Keratinocyte (primary cell): ENCODE data around the gene GYS1. TPM values are rescaled to one million over a fixed set of nuclear protein-coding genes. Genes with fewer than 3 reads are reported as not detected.

Experiments
- DNase-seq: peaks from one replicate; pipeline ENCODE4 v3.0.0-alpha.2; 2011; ENCODE audit warnings: low read depth, missing footprints, low spot score
- FAIRE-seq: peaks from 2 replicates; lab custom pipeline; 2011; peaks lifted over from hg19 to GRCh38; lab: Jason Lieb, UNC
- H2AFZ ChIP-seq: 2 replicates; pipeline ENCODE4 v1.6.0; 2012; ENCODE audit warnings: low read length, control low read depth, inconsistent platforms; ENCODE audit not compliant: control insufficient read depth
- H3K27ac ChIP-seq: 2 replicates; pipeline ENCODE4 v1.5.1; 2011; ENCODE audit warnings: low read length; ENCODE audit not compliant: control insufficient read depth, insufficient read depth
- H3K27me3 ChIP-seq: 3 replicates; pipeline ENCODE4 v1.6.0; 2011; ENCODE audit warnings: low read length; ENCODE audit not compliant: control insufficient read depth, insufficient read depth; ENCODE audit errors: extremely low read depth
- H3K36me3 ChIP-seq, 2 experiments: 2 replicates in 1 of 2; 3 replicates in 1 of 2; pipeline ENCODE4 v1.5.1; 2011; ENCODE audit warnings: low read length in 2 of 2, mild to moderate bottlenecking in 1 of 2; ENCODE audit not compliant: control insufficient read depth in 2 of 2, insufficient read depth in 2 of 2; ENCODE audit errors: extremely low read depth in 1 of 2
- H3K4me1 ChIP-seq: 3 replicates; pipeline ENCODE4 v1.5.1; 2011; ENCODE audit warnings: low read length; ENCODE audit not compliant: control insufficient read depth, insufficient read depth; ENCODE audit errors: extremely low read depth
- H3K4me2 ChIP-seq: 3 replicates; pipeline ENCODE4 v1.6.0; 2011; ENCODE audit warnings: low read depth, low read length; ENCODE audit not compliant: control insufficient read depth, insufficient read depth; ENCODE audit errors: extremely low read depth
- H3K4me3 ChIP-seq, 3 experiments: fragments of 200-600 bp in 1 of 3; sonication (generic) in 1 of 3; 2 replicates in 2 of 3; 3 replicates in 1 of 3; pipeline ENCODE4 v1.5.1; 2011 to 2016; ENCODE audit warnings: low read length in 3 of 3, mild to moderate bottlenecking in 3 of 3, control low read depth in 2 of 3, inconsistent platforms in 1 of 3, low read depth in 1 of 3, mixed read lengths in 1 of 3, mixed run types in 1 of 3, moderate library complexity in 1 of 3; ENCODE audit not compliant: control insufficient read depth in 2 of 3, insufficient read depth in 2 of 3; ENCODE audit errors: extremely low read depth in 1 of 3
- H3K79me2 ChIP-seq: 2 replicates; pipeline ENCODE4 v1.6.0; 2012; ENCODE audit warnings: low read length; ENCODE audit not compliant: control insufficient read depth, insufficient read depth
- H3K9ac ChIP-seq: 3 replicates; pipeline ENCODE4 v1.6.0; 2011; ENCODE audit warnings: low read length; ENCODE audit not compliant: control insufficient read depth, insufficient read depth; ENCODE audit errors: extremely low read depth
- H3K9me1 ChIP-seq: 3 replicates; pipeline ENCODE4 v1.6.0; 2011; ENCODE audit warnings: low read length; ENCODE audit not compliant: control insufficient read depth, insufficient read depth; ENCODE audit errors: extremely low read depth
- H3K9me3 ChIP-seq: 2 replicates; pipeline ENCODE4 v1.5.1; 2012; ENCODE audit warnings: low read depth, low read length; ENCODE audit not compliant: control insufficient read depth
- H4K20me1 ChIP-seq: 3 replicates; pipeline ENCODE4 v1.6.0; 2011; ENCODE audit warnings: low read length; ENCODE audit not compliant: control insufficient read depth, insufficient read depth; ENCODE audit errors: extremely low read depth
- EZH2 ChIP-seq: IDR thresholded peaks from one replicate; pipeline ENCODE4 v1.6.1; 2012; ENCODE audit warnings: inconsistent platforms, mild to moderate bottlenecking, low read length, moderate library complexity
- dilution Hi-C: fragments of 300-500 bp; cut with MboI; formaldehyde crosslinking; loops from one replicate; pipeline ENCODE4 v1.7.0; 2020; ENCODE audit warnings: low sequenced_read_pairs; ENCODE audit not compliant: extremely low pct_ligation_motif_present
- polyA plus RNA-seq, 5 experiments: library from polyadenylated mRNA; depleted of rRNA in 3 of 5; stranded (reverse) in 3 of 5; stranded (forward) in 1 of 5; unstranded in 1 of 5; fragments of >200 nt; gene quantifications; 1 replicate in 1 of 5; 2 replicates in 3 of 5; 3 replicates in 1 of 5; pipeline versions ENCODE4 v1.2.1 to v1.2.3, GENCODE V29; 2011 to 2012; ENCODE audit warnings: missing spikeins in 2 of 5, low read depth in 1 of 5, low replicate concordance in 1 of 5
- TF ChIP-seq, protein P1 (sequence below), 3 experiments: IDR thresholded peaks in 1 of 3; conservative IDR thresholded peaks in 1 of 3; optimal IDR thresholded peaks in 1 of 3; 2 replicates in 2 of 3; 3 replicates in 1 of 3; pipeline versions ENCODE3 to v1.5.1; 2011; ENCODE audit warnings: low read length in 3 of 3, mild to moderate bottlenecking in 3 of 3, moderate library complexity in 2 of 3, control low read depth in 1 of 3, inconsistent platforms in 1 of 3; ENCODE audit not compliant: insufficient read depth in 2 of 3; ENCODE audit errors: extremely low read depth in 1 of 3

The GYS1 gene
- polyA plus RNA-seq, 1 donor (not counting 4 experiments of a cell fraction or from before 2014, with no cell fraction given), result 46.5 TPM

DNA sequence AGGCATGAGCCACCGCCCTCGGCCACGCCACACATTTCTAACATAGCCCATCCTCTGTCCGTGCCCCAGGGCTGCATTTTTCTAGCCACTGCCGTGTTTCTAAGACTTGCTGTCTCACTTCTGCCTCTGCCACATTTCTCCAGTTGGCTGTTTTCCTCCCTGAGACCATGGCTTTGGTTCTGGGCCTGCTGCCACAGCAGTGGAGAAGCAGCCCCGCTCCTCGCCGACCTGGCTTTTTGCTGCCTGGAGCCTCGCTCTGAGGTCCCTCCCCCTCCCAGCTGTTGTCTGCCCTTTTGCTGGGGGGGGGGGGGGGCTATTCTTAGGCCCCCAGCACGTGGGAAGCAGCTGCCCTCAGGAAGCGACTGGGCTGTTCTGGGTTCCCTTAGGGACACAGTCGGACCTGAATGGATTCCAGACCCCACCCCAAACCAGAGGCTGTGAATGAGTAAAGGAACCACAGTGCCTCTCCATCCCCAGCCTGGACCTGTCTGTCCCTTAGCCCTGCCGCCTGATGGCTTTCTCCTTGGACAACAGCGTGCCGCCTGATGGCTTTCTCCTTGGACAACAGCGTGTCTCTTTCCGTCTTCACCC lies 3.3 kb downstream of the GYS1 start:
- no peak overlapping the region for H3K4me3 ChIP-seq
- no peaks in the 10 kb centered on the region for H3K9me3 ChIP-seq
- DNase-seq (no peak), FAIRE-seq (no peak)
- H3K4me1 ChIP-seq, result peaks cover 8% of the 10 kb centered on the region
- H3K36me3 ChIP-seq, result peaks cover 36 to 42% of the 10 kb centered on the region in 2 experiments
- H3K79me2 ChIP-seq, result peaks cover 50% of the 10 kb centered on the region
- H3K9ac ChIP-seq, result no peak overlapping the region
- no peak overlapping the region for H3K4me2 ChIP-seq
- no peaks in the 10 kb centered on the region for H4K20me1 ChIP-seq
- dilution Hi-C loops, result no loop called here
- no peak overlapping the region for H2AFZ ChIP-seq
- TF ChIP-seq EZH2, result no peak
- TF ChIP-seq, protein P1, sequence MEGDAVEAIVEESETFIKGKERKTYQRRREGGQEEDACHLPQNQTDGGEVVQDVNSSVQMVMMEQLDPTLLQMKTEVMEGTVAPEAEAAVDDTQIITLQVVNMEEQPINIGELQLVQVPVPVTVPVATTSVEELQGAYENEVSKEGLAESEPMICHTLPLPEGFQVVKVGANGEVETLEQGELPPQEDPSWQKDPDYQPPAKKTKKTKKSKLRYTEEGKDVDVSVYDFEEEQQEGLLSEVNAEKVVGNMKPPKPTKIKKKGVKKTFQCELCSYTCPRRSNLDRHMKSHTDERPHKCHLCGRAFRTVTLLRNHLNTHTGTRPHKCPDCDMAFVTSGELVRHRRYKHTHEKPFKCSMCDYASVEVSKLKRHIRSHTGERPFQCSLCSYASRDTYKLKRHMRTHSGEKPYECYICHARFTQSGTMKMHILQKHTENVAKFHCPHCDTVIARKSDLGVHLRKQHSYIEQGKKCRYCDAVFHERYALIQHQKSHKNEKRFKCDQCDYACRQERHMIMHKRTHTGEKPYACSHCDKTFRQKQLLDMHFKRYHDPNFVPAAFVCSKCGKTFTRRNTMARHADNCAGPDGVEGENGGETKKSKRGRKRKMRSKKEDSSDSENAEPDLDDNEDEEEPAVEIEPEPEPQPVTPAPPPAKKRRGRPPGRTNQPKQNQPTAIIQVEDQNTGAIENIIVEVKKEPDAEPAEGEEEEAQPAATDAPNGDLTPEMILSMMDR (optimal IDR thresholded peaks at IDR 0.05 in 1 of 3, IDR thresholded peaks at IDR 0.05 in 1 of 3, conservative IDR thresholded peaks at IDR 0.05 in 1 of 3; ENCODE audit: extremely low read depth in 1 of 3, insufficient read depth in 2 of 3, low read length in 3 of 3), result no peak
- no peak overlapping the region for H3K27ac ChIP-seq
- H3K9me1 ChIP-seq, result peaks cover under 1% of the 10 kb centered on the region
- no peaks in the 10 kb centered on the region for H3K27me3 ChIP-seq

DNA sequence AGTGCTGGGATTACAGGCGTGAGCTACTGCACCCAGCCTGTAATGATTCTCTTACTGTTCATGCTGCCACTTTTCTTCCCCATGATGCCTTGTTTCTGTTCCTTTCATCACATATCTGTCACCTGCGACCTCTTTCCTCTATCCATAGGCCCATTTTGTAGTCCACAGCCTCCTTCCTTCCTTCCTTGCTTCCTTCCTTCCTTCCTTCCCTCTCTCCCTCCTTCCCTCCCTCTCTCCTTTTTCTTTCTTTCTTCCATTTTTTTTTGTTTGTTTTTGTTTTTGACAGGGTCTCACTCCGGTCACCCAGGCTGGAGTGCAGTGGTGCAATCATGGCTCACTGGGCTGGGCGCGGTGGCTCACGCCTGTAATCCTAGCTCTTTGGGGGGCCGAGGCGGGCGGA lies 4.2 kb downstream of the GYS1 start:
- no peak overlapping the region for H3K9ac ChIP-seq
- H3K27me3 ChIP-seq, result no peaks in the 10 kb centered on the region
- FAIRE-seq (no peak), DNase-seq (no peak)
- no peak overlapping the region for H3K4me3 ChIP-seq
- peaks cover 38 to 42% of the 10 kb centered on the region in 2 experiments for H3K36me3 ChIP-seq
- H3K79me2 ChIP-seq, result peaks cover 41% of the 10 kb centered on the region
- H4K20me1 ChIP-seq, result no peaks in the 10 kb centered on the region
- no peak overlapping the region for H2AFZ ChIP-seq
- H3K9me3 ChIP-seq, result no peaks in the 10 kb centered on the region
- TF ChIP-seq, protein P1 (optimal IDR thresholded peaks at IDR 0.05 in 1 of 3, IDR thresholded peaks at IDR 0.05 in 1 of 3, conservative IDR thresholded peaks at IDR 0.05 in 1 of 3; ENCODE audit: extremely low read depth in 1 of 3, insufficient read depth in 2 of 3, low read length in 3 of 3), result no peak
- no peak for TF ChIP-seq EZH2
- H3K9me1 ChIP-seq, result no peaks in the 10 kb centered on the region
- H3K27ac ChIP-seq, result no peak overlapping the region
- dilution Hi-C loops, result no loop called here
- no peak overlapping the region for H3K4me2 ChIP-seq
- peaks cover 4% of the 10 kb centered on the region for H3K4me1 ChIP-seq
